Spleen (tissue), 11 donors: ENCODE results near the gene CHCHD3. TPM values are rescaled to one million over a fixed set of nuclear protein-coding genes. Genes with fewer than 3 reads are reported as not detected.

Experiments used
- DNase-seq: peaks from one replicate; pipeline ENCODE4 v3.0.0-alpha.2; 2020
- H3K27ac ChIP-seq, 8 donors: fragments of 200-600 bp; sonication (generic) in 7 of 8; 1 replicate in 4 of 8; 2 replicates in 4 of 8; pipeline versions ENCODE4 v1.5.0 to v1.8.0; 2016 to 2021; ENCODE audit warnings: inconsistent platforms in 4 of 8, mild to moderate bottlenecking in 4 of 8, moderate library complexity in 1 of 8
- H3K27me3 ChIP-seq, 7 donors: fragments of 200-600 bp; sonication (generic) in 6 of 7; replicated peaks in 1 of 7; 1 replicate in 4 of 7; 2 replicates in 3 of 7; pipeline versions ENCODE4 v1.5.0 to v1.8.0; 2016 to 2021; ENCODE audit warnings: inconsistent platforms in 3 of 7, mild to moderate bottlenecking in 1 of 7
- H3K36me3 ChIP-seq, 6 donors: fragments of 200-600 bp; sonication (generic) in 5 of 6; 1 replicate in 4 of 6; 2 replicates in 2 of 6; pipeline versions ENCODE4 v1.5.0 to v1.8.0; 2016 to 2021; ENCODE audit warnings: inconsistent platforms in 2 of 6
- H3K4me1 ChIP-seq, 6 donors: fragments of 200-600 bp; sonication (generic) in 5 of 6; 1 replicate in 3 of 6; 2 replicates in 3 of 6; pipeline versions ENCODE4 v1.5.0 to v1.8.0; 2016 to 2021; ENCODE audit warnings: inconsistent platforms in 3 of 6
- H3K4me3 ChIP-seq, 8 donors: fragments of 200-600 bp; sonication (generic) in 7 of 8; 1 replicate in 4 of 8; 2 replicates in 4 of 8; pipeline versions ENCODE4 v1.5.0 to v1.8.0; 2016 to 2021; ENCODE audit warnings: inconsistent platforms in 4 of 8, mild to moderate bottlenecking in 4 of 8, moderate library complexity in 2 of 8
- H3K9me3 ChIP-seq, 8 donors: fragments of 200-600 bp; sonication (generic) in 7 of 8; 1 replicate in 4 of 8; 2 replicates in 4 of 8; pipeline versions ENCODE4 v1.5.0 to v1.8.0; 2016 to 2021; ENCODE audit warnings: inconsistent platforms in 4 of 8
- CTCF ChIP-seq, 11 experiments: fragments of 200-600 bp in 7 of 11; fragments of 450-650 bp in 4 of 11; sonication (generic) in 4 of 11; IDR thresholded peaks in 8 of 11; conservative IDR thresholded peaks in 3 of 11; 1 replicate in 7 of 11; 2 replicates in 4 of 11; pipeline versions ENCODE4 v1.4.0 to v1.8.0; 2016 to 2021; ENCODE audit warnings: antibody characterized with exemption in 11 of 11, inconsistent platforms in 4 of 11, mild to moderate bottlenecking in 1 of 11
- POLR2A ChIP-seq, 3 donors: fragments of 450-650 bp; IDR thresholded peaks; one replicate each; pipeline ENCODE4 v1.5.1; 2017; ENCODE audit warnings: antibody characterized with exemption in 3 of 3, mild to moderate bottlenecking in 1 of 3
- POLR2AphosphoS5 ChIP-seq, 3 donors: sonication (generic); formaldehyde crosslinking; IDR thresholded peaks; one replicate each; pipeline ENCODE4 v1.5.1; 2017; ENCODE audit warnings: antibody characterized with exemption in 3 of 3
- WGBS, 5 donors: extraction: QIAGEN DNeasy Blood & Tissue Kit in 3 of 5; methylation state at CpG; one replicate each; pipeline versions ENCODE4 v1.1.5 to v1.1.7; 2013 to 2018; 5-methylcytosine and 5-hydroxymethylcytosine counted together
- intact Hi-C: fragments of 100-400 bp; cut with DNase I; formaldehyde crosslinking; loops from one replicate; pipeline ENCODE4 v1.15.0; 2023; ENCODE audit warnings: low total_unique reads
- polyA plus RNA-seq, 3 donors: library from polyadenylated mRNA; stranded (reverse); fragments of 200-250 nt; gene quantifications; one replicate each; pipeline ENCODE4 v1.2.1, GENCODE V29; 2013
- total RNA-seq, 7 donors: library from RNA; depleted of rRNA in 3 of 7; stranded (reverse); fragments of >200 nt in 3 of 7; fragmentation: NEBNext Ultra II Directional in 4 of 7; extraction: Animal tissue kit (Norgen Biotek cat#: 25700) in 4 of 7; gene quantifications; one replicate each; pipeline versions ENCODE4 v1.1.0 to v1.2.1, GENCODE V29; 2016 to 2021
- donor health status: healthy with polysubstance abuse.
- donor health status: DM: no; HTN: no; CAD: no; lungs with moderate emphysema.
- donor health status: DM: no; HTN: no; CAD: no.
- donor health status: Bipolar disorder and iron deficiency.
- donor health status: healthy.
- donor health status: DM: no; HTN: no; CAD: no.
- donor health status: DM: yes; HTN: yes; CAD: no.

The CHCHD3 gene
- total and polyA plus RNA-seq, 10 donors = 18.6 to 60.3 (median 38.8) TPM

GRCh38 chr7:132768099-132768498 lies 313.8 kb downstream of the CHCHD3 start:
- Histone ChIP-seq H3K27me3 (no peaks in the 10 kb centered on the region), H3K4me1 (peaks cover 0 to 10% (median 0%) of the 10 kb centered on the region in 6 donors), H3K4me3 (no peak overlapping the region), H3K9me3 (peaks cover 0 to 20% (median 18%) of the 10 kb centered on the region in 8 donors), H3K27ac (no peak overlapping the region), H3K36me3 (no peaks in the 10 kb centered on the region)
- no peak for DNase-seq
- 83 to 91% (median 86%) methylated on average over 3 of the region's 3 CpGs for WGBS, 5 donors
- no peak for TF ChIP-seq CTCF (IDR thresholded peaks at IDR 0.05 in 8 of 11, conservative IDR thresholded peaks at IDR 0.05 in 3 of 11)
- no peak for TF ChIP-seq POLR2A (IDR thresholded peaks at IDR 0.05)
- TF ChIP-seq POLR2AphosphoS5 (IDR thresholded peaks at IDR 0.05) = no peak
- intact Hi-C loops = no loop called here

DNA sequence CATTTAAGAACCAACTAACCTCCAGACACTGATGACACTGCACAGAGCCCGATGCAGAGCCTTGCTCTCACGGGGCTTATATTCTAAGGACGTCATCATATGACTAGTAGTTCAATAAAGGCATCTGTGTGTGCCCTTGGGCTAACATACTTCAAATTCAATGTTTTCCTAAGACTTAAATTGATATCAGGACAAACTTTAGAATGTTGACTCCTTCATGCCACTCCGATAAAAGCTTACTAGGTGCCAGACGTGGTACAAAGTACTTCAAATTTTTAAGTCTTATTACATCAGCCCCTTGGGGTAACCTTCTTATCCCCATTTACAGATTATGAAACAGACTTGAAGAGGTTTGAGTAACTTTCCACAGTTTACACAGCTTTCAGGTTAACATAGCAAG lies 314.5 kb downstream of the CHCHD3 start:
- peaks cover 0 to 10% (median 0%) of the 10 kb centered on the region in 6 donors for H3K4me1 ChIP-seq
- no peak for DNase-seq
- no peaks in the 10 kb centered on the region for H3K36me3 ChIP-seq
- 79 to 93% (median 86%) methylated on average over 5 of the region's 5 CpGs for WGBS, 5 donors
- H3K27ac ChIP-seq = no peak overlapping the region
- no peaks in the 10 kb centered on the region for H3K27me3 ChIP-seq
- intact Hi-C loops = no loop called here
- H3K4me3 ChIP-seq = no peak overlapping the region
- H3K9me3 ChIP-seq = peaks cover 0 to 20% (median 18%) of the 10 kb centered on the region in 8 donors
- TF ChIP-seq POLR2A (IDR thresholded peaks at IDR 0.05) (no peak), POLR2AphosphoS5 (IDR thresholded peaks at IDR 0.05) (no peak), CTCF (IDR thresholded peaks at IDR 0.05 in 8 of 11, conservative IDR thresholded peaks at IDR 0.05 in 3 of 11) (no peak)

DNA sequence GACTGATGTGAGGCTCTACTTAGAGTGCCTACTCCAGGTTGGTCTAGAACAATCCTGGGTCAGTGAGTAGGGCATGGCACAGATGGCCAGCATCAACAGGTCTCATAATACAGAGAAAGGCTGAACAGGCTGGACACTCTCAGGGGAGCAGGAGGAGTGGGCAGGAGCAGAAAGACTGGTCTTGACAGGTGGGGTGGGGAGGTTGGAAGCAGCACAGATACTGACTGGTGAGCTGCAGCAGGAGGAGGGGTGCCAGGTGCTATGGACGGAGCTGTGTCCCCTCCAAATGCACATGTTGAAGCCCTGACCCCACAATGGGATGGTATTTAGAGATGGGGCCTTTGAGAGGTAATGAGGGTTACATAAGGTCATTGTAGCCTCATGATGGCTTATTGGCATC lies 315.2 kb downstream of the CHCHD3 start:
- WGBS, 5 donors = 56 to 86% (median 71%) methylated on average over 1 of the region's 1 CpG
- peaks cover 0 to 20% (median 18%) of the 10 kb centered on the region in 8 donors for H3K9me3 ChIP-seq
- intact Hi-C loops = no loop called here
- TF ChIP-seq POLR2A (IDR thresholded peaks at IDR 0.05) (no peak), POLR2AphosphoS5 (IDR thresholded peaks at IDR 0.05) (no peak), CTCF (IDR thresholded peaks at IDR 0.05 in 8 of 11, conservative IDR thresholded peaks at IDR 0.05 in 3 of 11) (no peak)
- peaks cover 0 to 10% (median 0%) of the 10 kb centered on the region in 6 donors for H3K4me1 ChIP-seq
- no peaks in the 10 kb centered on the region for H3K27me3 ChIP-seq
- H3K36me3 ChIP-seq = no peaks in the 10 kb centered on the region
- H3K4me3 ChIP-seq = no peak overlapping the region
- DNase-seq = no peak
- no peak overlapping the region for H3K27ac ChIP-seq

GRCh38 chr7:132765861-132766260 lies 316.0 kb downstream of the CHCHD3 start:
- DNase-seq = no peak
- Histone ChIP-seq H3K27me3 (no peaks in the 10 kb centered on the region), H3K27ac (no peak overlapping the region), H3K4me3 (no peak overlapping the region), H3K4me1 (peaks cover 0 to 2% (median 0%) of the 10 kb centered on the region in 6 donors), H3K36me3 (no peaks in the 10 kb centered on the region), H3K9me3 (peaks cover 0 to 20% (median 18%) of the 10 kb centered on the region in 8 donors)
- intact Hi-C loops = no loop called here
- 77 to 88% (median 85%) methylated on average over 10 to 11 of the region's 11 CpGs for WGBS, 5 donors
- no peak for TF ChIP-seq POLR2A (IDR thresholded peaks at IDR 0.05)
- no peak for TF ChIP-seq POLR2AphosphoS5 (IDR thresholded peaks at IDR 0.05)
- no peak for TF ChIP-seq CTCF (IDR thresholded peaks at IDR 0.05 in 8 of 11, conservative IDR thresholded peaks at IDR 0.05 in 3 of 11)
